HG03066 (cell line): ENCODE data around the gene FCAMR.

ENCODE experiments used
- ATAC-seq: cut with Tn5 transposase; IDR thresholded peaks from one replicate; pipeline ENCODE4 v1.9.1; 2021; ENCODE audit warnings: low read depth; ENCODE audit not compliant: unreplicated experiment

The FCAMR gene

GRCh38 chr1:206960676-206961386, 9.4 kb downstream of the FCAMR start:
- ATAC-seq = no peak

GRCh38 chr1:206958144-206958543, 12.1 kb downstream of the FCAMR start:
- no peak for ATAC-seq

DNA sequence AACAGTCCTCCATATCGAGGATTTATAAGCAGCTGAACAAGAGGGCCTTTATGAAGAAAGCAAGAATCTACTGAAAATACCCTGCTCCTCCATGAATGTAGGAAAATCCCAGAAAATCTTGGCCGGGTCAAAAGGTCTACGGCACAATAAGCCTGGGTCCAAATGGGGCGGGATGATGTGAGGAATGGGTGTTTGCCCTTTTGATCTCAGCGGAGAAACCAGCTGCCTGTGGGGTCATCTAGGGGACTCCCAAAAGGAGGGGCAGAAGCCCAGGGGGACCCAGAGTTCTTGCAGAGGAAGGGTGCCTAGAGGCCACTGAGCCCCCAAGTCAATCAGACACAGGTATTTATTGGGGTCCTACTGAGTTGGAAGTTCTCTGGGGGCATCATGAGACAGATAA, 12.6 kb downstream of the FCAMR start:
- no peak for ATAC-seq

GRCh38 chr1:206955476-206956451, 14.5 kb downstream of the FCAMR start:
- peak; percentile 37 for ATAC-seq

GRCh38 chr1:206954459-206955342, 15.6 kb downstream of the FCAMR start:
- ATAC-seq = no peak

DNA sequence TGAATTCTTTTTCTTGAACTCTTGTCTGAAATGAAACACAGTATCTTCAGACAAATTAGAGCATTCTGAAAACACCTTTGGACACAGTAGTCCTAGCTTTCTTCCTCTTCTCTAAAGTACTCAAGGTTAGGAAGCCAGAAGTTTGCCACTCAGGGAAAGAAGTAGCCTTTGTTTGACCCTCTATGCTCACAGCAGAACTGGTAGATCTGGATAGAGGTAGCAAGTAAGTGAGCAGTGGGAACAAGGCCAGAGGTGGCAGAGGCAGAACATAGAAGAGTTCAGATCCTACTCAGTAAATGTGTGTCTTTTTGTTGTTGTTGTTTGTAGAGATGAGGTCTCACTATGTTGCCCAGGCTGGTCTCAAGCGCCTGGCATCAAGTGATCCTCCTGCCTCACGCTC, 16.6 kb downstream of the FCAMR start:
- no peak for ATAC-seq

GRCh38 chr1:206953126-206953525, 17.1 kb downstream of the FCAMR start:
- no peak for ATAC-seq

- no peak for ATAC-seq
These were observed 18.1 kb downstream of the FCAMR start for GRCh38 chr1:206952171-206952570.

- ATAC-seq = peak; percentile 42
These were observed 18.8 kb downstream of the FCAMR start for GRCh38 chr1:206951318-206952100.

DNA sequence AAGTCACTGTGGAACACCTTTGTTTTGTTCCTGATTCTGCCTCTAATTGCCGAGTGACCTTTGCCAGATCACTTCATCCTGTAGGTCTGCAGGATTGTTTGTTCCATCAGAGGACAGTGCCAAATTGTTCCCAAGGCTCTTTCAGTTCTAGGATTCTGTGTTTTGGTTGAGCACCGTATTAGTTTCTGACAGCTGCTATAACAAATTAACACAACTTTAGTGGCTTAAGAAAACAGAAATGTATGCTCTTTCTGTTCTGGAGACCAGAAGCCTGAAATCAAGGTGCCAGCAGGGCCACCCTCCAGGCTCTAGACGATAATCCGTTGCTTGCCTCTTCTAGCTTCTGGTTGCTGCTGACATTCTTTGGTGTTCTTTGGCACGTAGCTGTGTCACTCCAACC, 20.6 kb downstream of the FCAMR start:
- ATAC-seq = no peak

- ATAC-seq = no peak
These were observed 21.1 kb downstream of the FCAMR start for GRCh38 chr1:206949208-206949607.

GRCh38 chr1:206947255-206947654, 23.0 kb downstream of the FCAMR start:
- ATAC-seq = no peak

DNA sequence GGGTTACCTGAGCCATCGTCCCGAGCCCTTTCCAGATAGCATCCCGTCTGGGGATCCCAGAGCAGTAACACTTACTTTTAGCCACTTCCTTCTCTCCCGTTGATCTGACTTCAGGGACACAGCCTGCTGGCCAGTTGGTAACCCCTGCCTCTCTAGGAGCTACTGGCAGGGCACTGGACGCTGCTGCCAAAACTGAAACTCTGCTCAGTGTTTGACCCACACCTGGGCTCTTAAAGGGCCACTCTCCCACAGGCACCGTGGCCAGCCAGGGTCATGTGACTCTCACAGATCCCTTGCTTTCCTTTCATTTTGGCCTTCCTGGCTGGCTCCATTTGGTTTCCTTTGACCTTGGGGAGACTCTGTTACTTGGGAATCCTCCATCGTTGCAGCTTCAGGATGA, 24.0 kb downstream of the FCAMR start, which contains the start of gene PIGR:
Gene PIGR, minus strand, starts transcription at position 206 of the 400 bp plus-strand sequence. CDS start 5,935 bp downstream, outside the sequence.
- no peak for ATAC-seq

GRCh38 chr1:206945779-206946178, 24.5 kb downstream of the FCAMR start:
- no peak for ATAC-seq

DNA sequence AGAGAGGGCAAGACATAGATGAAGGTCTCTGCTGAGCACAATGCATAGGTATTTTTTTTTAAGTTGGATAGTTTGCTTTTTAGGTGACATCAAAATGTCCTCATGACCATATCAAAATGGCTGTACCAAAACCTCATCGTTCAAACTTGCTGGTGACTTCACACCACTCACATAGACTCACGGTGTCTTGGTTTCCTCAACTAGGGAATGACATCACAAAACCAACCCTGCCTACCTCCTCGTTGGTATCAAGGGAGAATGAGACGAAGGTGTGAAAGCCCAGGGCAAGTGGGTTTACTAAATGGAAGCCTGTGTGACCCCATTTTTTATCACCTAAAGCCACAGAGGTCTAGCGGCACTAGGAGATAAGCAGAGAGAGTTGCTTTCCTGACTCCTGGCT, 25.6 kb downstream of the FCAMR start:
- no peak for ATAC-seq

DNA sequence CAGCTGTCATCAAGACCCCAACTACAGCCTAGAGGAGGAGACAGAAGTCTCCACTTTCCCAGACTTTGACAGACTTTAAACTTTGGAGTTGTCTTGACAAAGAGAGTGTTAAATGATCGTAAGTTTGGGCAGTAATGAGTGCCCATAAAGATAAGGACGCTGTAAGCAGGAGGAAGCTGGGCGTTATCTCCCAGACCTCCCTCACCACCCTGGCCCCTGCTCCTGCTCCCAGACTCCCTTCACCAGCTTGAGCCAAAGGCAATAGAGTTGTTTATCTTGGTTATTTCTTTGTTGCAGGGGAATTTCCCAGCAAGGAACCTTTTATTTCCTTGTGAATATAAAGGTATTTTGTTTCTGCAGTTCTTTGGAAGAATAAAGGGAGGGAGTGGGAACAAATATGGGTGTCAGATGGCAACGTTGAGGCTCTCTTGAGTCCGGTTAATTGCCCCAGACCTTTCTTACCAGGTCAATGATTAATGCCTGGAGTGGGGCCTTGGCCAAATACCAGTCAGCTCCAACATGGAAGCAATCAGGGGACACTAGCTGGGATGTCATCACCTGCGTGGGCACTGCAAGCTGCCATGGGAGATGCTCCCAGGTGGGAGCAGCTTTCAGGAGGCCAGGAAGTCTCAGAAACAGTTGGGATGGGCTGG, 28.4 kb downstream of the FCAMR start:
- ATAC-seq = no peak

DNA sequence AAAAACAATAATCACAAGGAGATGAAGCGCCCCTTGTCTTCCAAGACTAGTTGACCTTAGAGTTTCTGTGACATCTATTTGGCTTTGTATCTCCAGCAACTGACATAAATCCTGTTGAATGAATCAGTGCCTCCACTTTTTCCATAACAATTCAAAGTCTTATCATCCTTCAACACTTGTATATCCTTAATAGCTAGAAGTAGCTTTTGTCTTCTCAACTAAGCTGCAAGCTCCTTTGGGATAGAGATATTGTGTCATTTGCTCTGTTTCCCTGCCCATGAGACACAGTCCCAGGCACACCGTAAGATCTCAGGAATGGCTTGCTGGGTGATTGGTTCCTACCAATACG, 29.7 kb downstream of the FCAMR start:
- ATAC-seq = no peak

GRCh38 chr1:206939841-206940587, 30.2 kb downstream of the FCAMR start:
- no peak for ATAC-seq

DNA sequence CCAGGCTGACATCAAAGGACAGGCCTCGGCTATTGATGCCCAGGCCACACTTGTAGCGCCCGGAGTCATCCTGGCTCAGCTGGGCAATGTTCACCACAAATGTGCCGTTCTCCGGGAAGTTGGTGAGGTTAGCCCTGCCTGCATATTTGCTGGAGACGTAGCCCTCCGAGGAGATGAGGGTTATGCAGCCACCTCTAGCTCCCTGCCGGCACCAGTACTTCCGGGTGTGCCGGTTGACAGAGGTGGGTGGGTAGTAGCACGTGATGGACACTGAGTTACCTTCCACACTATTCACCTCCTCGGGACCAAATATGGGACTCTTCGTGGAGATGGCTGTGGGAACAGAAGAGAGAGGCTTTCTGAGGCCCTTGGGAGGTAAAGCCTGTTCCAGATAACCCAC, 31.1 kb downstream of the FCAMR start:
- ATAC-seq = no peak
